Vagina (tissue), 2 donors: Measurements from ENCODE around the gene FARP2. TPM values are rescaled to one million over a fixed set of nuclear protein-coding genes. Genes with fewer than 3 reads are reported as not detected.

Experiments used
- DNase-seq, 2 donors: peaks; one replicate each; pipeline ENCODE4 v3.0.0-alpha.2; 2017; ENCODE audit errors: extremely low spot score in 2 of 2
- H3K27ac ChIP-seq: fragments of 200-600 bp; sonication (generic); one replicate; pipeline ENCODE4 v1.5.1; 2019
- H3K27me3 ChIP-seq: fragments of 200-600 bp; sonication (generic); one replicate; pipeline ENCODE4 v1.5.1; 2019
- H3K36me3 ChIP-seq, 2 donors: fragments of 200-600 bp; sonication (generic); one replicate each; pipeline ENCODE4 v1.5.1; 2017 to 2019
- H3K4me1 ChIP-seq: fragments of 200-600 bp; sonication (generic); one replicate; pipeline ENCODE4 v1.5.1; 2019
- H3K4me3 ChIP-seq, 2 donors: fragments of 200-600 bp; sonication (generic); 1 replicate in 1 of 2; 2 replicates in 1 of 2; pipeline ENCODE4 v1.5.1; 2016 to 2019
- H3K9me3 ChIP-seq: fragments of 200-600 bp; sonication (generic); one replicate; pipeline ENCODE4 v1.5.1; 2019
- CTCF ChIP-seq, 3 experiments: fragments of 450-650 bp in 2 of 3; fragments of 200-600 bp in 1 of 3; sonication (generic) in 1 of 3; IDR thresholded peaks; one replicate each; pipeline ENCODE4 v1.5.1; 2017 to 2019; ENCODE audit warnings: antibody characterized with exemption in 3 of 3, mild to moderate bottlenecking in 2 of 3, moderate library complexity in 2 of 3
- POLR2A ChIP-seq, 2 donors: fragments of 450-650 bp; IDR thresholded peaks; one replicate each; pipeline ENCODE4 v1.6.1; 2017; ENCODE audit warnings: antibody characterized with exemption in 2 of 2, mild to moderate bottlenecking in 2 of 2, moderate library complexity in 2 of 2
- POLR2AphosphoS5 ChIP-seq, 2 donors: sonication (generic); formaldehyde crosslinking; IDR thresholded peaks; one replicate each; pipeline ENCODE4 v1.9.0; 2017; ENCODE audit warnings: antibody characterized with exemption in 2 of 2, mild to moderate bottlenecking in 2 of 2, low read depth in 1 of 2; ENCODE audit not compliant: insufficient read depth in 1 of 2
- intact Hi-C: fragments of 100-400 bp; cut with DNase I; formaldehyde crosslinking; loops from one replicate; pipeline ENCODE4 v1.15.1; 2023
- total RNA-seq: library from RNA; depleted of rRNA; stranded (reverse); fragments of >200 nt; gene quantifications from one replicate; pipeline ENCODE4 v1.2.3, GENCODE V29; 2016

FARP2 gene
- total RNA-seq, 1 donor from 2014 or later, result 32.9 TPM

- no peak overlapping the region for H3K4me3 ChIP-seq
- intact Hi-C loops, result no loop called here
- peaks cover 0 to 39% of the 10 kb centered on the region in 2 donors for H3K36me3 ChIP-seq
- no peaks in the 10 kb centered on the region for H3K27me3 ChIP-seq
- no peaks in the 10 kb centered on the region for H3K9me3 ChIP-seq
- DNase-seq, result no peak
- TF ChIP-seq CTCF (IDR thresholded peaks at IDR 0.05), result no peak
- TF ChIP-seq POLR2A (IDR thresholded peaks at IDR 0.05), result no peak
- no peak for TF ChIP-seq POLR2AphosphoS5 (IDR thresholded peaks at IDR 0.05; ENCODE audit: insufficient read depth in 1 of 2, low read depth in 1 of 2)
- H3K4me1 ChIP-seq, result peaks cover 6% of the 10 kb centered on the region
- H3K27ac ChIP-seq, result no peak overlapping the region
These were observed 137.0 kb downstream of the FARP2 start for GRCh38 chr2:241493092-241493491.

- DNase-seq, result no peak
- H3K9me3 ChIP-seq, result no peaks in the 10 kb centered on the region
- peaks cover 6% of the 10 kb centered on the region for H3K4me1 ChIP-seq
- H3K27ac ChIP-seq, result no peak overlapping the region
- intact Hi-C loops, result no loop called here
- no peak overlapping the region for H3K4me3 ChIP-seq
- peaks cover 0 to 39% of the 10 kb centered on the region in 2 donors for H3K36me3 ChIP-seq
- TF ChIP-seq POLR2A (IDR thresholded peaks at IDR 0.05) (no peak), POLR2AphosphoS5 (IDR thresholded peaks at IDR 0.05; ENCODE audit: insufficient read depth in 1 of 2, low read depth in 1 of 2) (no peak), CTCF (IDR thresholded peaks at IDR 0.05) (no peak)
- no peaks in the 10 kb centered on the region for H3K27me3 ChIP-seq
These were observed 138.3 kb downstream of the FARP2 start for GRCh38 chr2:241494311-241494908.

GRCh38 chr2:241495172-241496002 lies 139.3 kb downstream of the FARP2 start:
- H3K9me3 ChIP-seq, result no peaks in the 10 kb centered on the region
- no peak overlapping the region for H3K27ac ChIP-seq
- TF ChIP-seq POLR2A (IDR thresholded peaks at IDR 0.05), result no peak
- TF ChIP-seq POLR2AphosphoS5 (IDR thresholded peaks at IDR 0.05; ENCODE audit: insufficient read depth in 1 of 2, low read depth in 1 of 2), result no peak
- no peak for TF ChIP-seq CTCF (IDR thresholded peaks at IDR 0.05)
- H3K27me3 ChIP-seq, result no peaks in the 10 kb centered on the region
- intact Hi-C loops, result no loop called here
- H3K4me3 ChIP-seq, result no peak overlapping the region
- no peak for DNase-seq
- H3K36me3 ChIP-seq, result peaks cover 0 to 35% of the 10 kb centered on the region in 2 donors
- no peaks in the 10 kb centered on the region for H3K4me1 ChIP-seq

GRCh38 chr2:241496003-241496707 lies 140.1 kb downstream of the FARP2 start:
- Histone ChIP-seq H3K9me3 (no peaks in the 10 kb centered on the region), H3K4me3 (no peak overlapping the region), H3K27me3 (no peaks in the 10 kb centered on the region), H3K36me3 (peaks cover 0 to 35% of the 10 kb centered on the region in 2 donors), H3K4me1 (no peaks in the 10 kb centered on the region), H3K27ac (no peak overlapping the region)
- intact Hi-C loops, result no loop called here
- no peak for TF ChIP-seq POLR2AphosphoS5 (IDR thresholded peaks at IDR 0.05; ENCODE audit: insufficient read depth in 1 of 2, low read depth in 1 of 2)
- TF ChIP-seq CTCF (IDR thresholded peaks at IDR 0.05), result no peak
- TF ChIP-seq POLR2A (IDR thresholded peaks at IDR 0.05), result no peak
- DNase-seq, result no peak
